ENCODE data around the gene ZNF407. TPM values are rescaled to one million over a fixed set of nuclear protein-coding genes. Genes with fewer than 3 reads are reported as not detected.
A peak's percentile ranks its signal among the peaks of the same experiment; 100 is the strongest.

Gene ZNF407
- total and polyA plus RNA-seq, 7 experiments from 2014 or later = 6.8 to 31.3 (median 27.9) TPM

DNA sequence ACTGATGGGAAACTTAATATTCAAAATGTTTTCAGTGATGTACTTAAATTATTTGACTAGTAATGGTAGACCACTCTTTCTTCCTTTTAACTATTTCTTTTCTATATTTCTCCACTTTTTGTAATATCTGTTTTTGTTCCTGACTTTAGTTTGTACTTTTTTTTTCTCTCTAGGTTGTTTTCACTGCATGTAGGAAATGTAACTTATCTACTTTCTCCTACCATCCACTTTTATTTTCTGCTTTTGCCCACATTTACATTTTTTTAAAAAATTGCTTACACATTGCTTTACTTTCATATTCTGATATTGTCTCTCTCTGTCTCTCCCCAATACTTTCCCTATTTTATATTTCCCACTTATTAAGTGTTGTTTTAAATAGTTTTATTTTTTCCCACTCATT, 47.0 kb downstream of the ZNF407 start:
- Histone ChIP-seq H3K4me3 (ENCODE audit: low read length) (no peak overlapping the region), H3K4me1 (ENCODE audit: control insufficient read depth in 2 of 2, insufficient read depth in 2 of 2, low read length in 2 of 2) (no peaks in the 10 kb centered on the region), H3K36me3 (ENCODE audit: control insufficient read depth in 2 of 3, insufficient read depth in 3 of 3, low read length in 3 of 3) (peaks cover 0 to 8% (median 0%) of the 10 kb centered on the region in 3 experiments), H3K9me3 (ENCODE audit: control insufficient read depth in 2 of 3, low read length in 3 of 3) (no peaks in the 10 kb centered on the region), H3K27me3 (ENCODE audit: control insufficient read depth in 2 of 2, insufficient read depth in 2 of 2, low read length in 2 of 2) (no peaks in the 10 kb centered on the region), H3K27ac (ENCODE audit: low read depth, low read length) (no peak overlapping the region)
- peak overlapping the region in 5 of 9 donors; percentile 4 to 52 (median 14) for H3K27ac Mint-ChIP-seq
- H3K27me3 Mint-ChIP-seq = no peaks in the 10 kb centered on the region
- H3K9me3 Mint-ChIP-seq = peaks cover 0 to 4% (median 0%) of the 10 kb centered on the region in 11 donors
- ChIA-PET CTCF (interaction anchor here (1.7 kb wide), 1 partner anchor 21 kb away, joined by 4 read pairs; no protein-coding TSS in a partner anchor), POLR2A (no interaction called here)
- DNase-seq = no peak
- ATAC-seq = no peak
- H3K4me3 Mint-ChIP-seq = peak overlapping the region in 7 of 10 donors; percentile 0 to 79 (median 62)
- peaks cover 7 to 27% (median 18%) of the 10 kb centered on the region in 7 donors for H3K4me1 Mint-ChIP-seq
- intact Hi-C loops (cut with micrococcal nuclease) = no loop called here
- H3K36me3 Mint-ChIP-seq = peaks cover 0 to 41% (median 23%) of the 10 kb centered on the region in 5 donors

DNA sequence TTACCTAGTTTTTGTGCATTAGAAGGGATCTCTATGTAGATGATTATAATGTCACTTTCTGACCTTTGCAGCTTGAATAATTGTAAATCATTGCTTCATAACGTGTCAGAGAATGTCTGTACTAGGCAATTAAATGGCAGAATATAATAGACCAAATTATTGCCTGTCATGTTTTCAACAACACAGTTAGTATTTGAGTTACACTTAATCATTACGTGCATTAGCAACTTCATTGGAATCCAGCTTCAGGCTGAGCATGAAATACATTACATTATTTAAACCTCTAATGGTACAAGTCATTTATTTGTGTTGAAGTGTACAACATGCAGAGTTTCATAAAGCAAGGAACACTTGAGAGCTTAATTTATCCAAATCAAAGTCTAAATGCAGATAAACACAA, 48.0 kb downstream of the ZNF407 start:
- Mint-ChIP-seq H3K4me1 (peaks cover 7 to 27% (median 18%) of the 10 kb centered on the region in 7 donors), H3K36me3 (peaks cover 0 to 45% (median 23%) of the 10 kb centered on the region in 5 donors), H3K9me3 (peaks cover 0 to 4% (median 0%) of the 10 kb centered on the region in 11 donors), H3K27ac (no peak overlapping the region), H3K4me3 (no peak overlapping the region), H3K27me3 (no peaks in the 10 kb centered on the region)
- ChIA-PET CTCF (interaction anchor here (1.2 kb wide), 1 partner anchor 13 kb away, joined by 3 read pairs; no protein-coding TSS in a partner anchor), POLR2A (interaction anchor here (1.7 kb wide), 1 partner anchor 13 kb away, joined by 7 read pairs; no protein-coding TSS in a partner anchor)
- Histone ChIP-seq H3K4me3 (ENCODE audit: low read length) (no peak overlapping the region), H3K36me3 (ENCODE audit: control insufficient read depth in 2 of 3, insufficient read depth in 3 of 3, low read length in 3 of 3) (peaks cover 0 to 8% (median 0%) of the 10 kb centered on the region in 3 experiments), H3K9me3 (ENCODE audit: control insufficient read depth in 2 of 3, low read length in 3 of 3) (no peaks in the 10 kb centered on the region), H3K4me1 (ENCODE audit: control insufficient read depth in 2 of 2, insufficient read depth in 2 of 2, low read length in 2 of 2) (no peaks in the 10 kb centered on the region), H3K27me3 (ENCODE audit: control insufficient read depth in 2 of 2, insufficient read depth in 2 of 2, low read length in 2 of 2) (no peaks in the 10 kb centered on the region), H3K27ac (ENCODE audit: low read depth, low read length) (no peak overlapping the region)
- intact Hi-C loops (cut with micrococcal nuclease) = no loop called here
- DNase-seq (no peak), ATAC-seq (no peak)

DNA sequence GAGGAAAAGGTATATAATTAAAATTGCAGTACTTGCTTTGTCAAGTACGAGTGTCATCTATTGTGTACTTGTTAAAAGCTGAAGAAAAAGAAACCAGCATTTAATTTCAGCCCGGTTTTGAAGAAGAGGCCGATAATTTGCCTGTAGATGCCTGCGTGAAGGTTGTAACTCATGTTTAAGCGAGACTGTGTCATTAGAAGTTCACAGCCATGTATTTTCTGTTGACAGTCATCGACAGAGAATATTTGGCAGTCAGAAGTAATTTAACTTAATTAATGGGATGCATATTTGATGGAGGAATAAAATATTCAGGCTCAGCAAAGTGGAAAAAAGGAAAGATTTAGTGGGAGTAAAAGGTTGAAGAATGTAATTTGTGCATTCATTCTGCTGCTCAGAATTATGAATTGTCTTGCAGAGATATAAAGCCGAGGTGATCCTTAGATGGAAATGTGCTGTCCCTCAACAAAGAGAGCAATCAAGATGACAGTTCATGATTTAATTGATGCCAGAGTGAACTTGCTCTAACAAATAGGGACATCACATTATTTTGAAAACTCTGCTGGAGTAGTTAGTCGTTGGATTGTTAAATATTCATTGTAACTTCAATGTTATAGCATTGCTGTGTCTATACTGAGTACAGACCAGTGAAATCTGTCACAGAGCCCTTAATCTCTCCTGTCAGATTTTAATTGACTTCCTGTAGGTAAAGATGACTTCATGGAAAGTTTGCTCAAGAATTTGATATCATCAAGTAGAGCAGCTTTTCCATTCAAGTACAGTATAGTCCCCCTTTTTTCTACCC, 53.9 kb downstream of the ZNF407 start:
- H3K9me3 ChIP-seq (ENCODE audit: control insufficient read depth in 2 of 3, low read length in 3 of 3) = no peaks in the 10 kb centered on the region
- Mint-ChIP-seq H3K36me3 (peaks cover 0 to 21% (median 7%) of the 10 kb centered on the region in 5 donors), H3K27me3 (no peaks in the 10 kb centered on the region), H3K27ac (peak overlapping the region in 5 of 9 donors; percentile 10 to 74 (median 41)), H3K9me3 (peaks cover 0 to 4% (median 0%) of the 10 kb centered on the region in 11 donors), H3K4me3 (no peak overlapping the region), H3K4me1 (peaks cover 0 to 17% (median 4%) of the 10 kb centered on the region in 7 donors)
- no peak for DNase-seq
- no peak overlapping the region for H3K27ac ChIP-seq (ENCODE audit: low read depth, low read length)
- no peaks in the 10 kb centered on the region for H3K4me1 ChIP-seq (ENCODE audit: control insufficient read depth in 2 of 2, insufficient read depth in 2 of 2, low read length in 2 of 2)
- intact Hi-C loops (cut with micrococcal nuclease) = loop anchor here (1.0 to 10.0 kb wide), 15 partner anchors 28 to 1698 kb away; partner anchors contain the start of gene PTGR3 (in 1 of the 2)
- no peaks in the 10 kb centered on the region for H3K27me3 ChIP-seq (ENCODE audit: control insufficient read depth in 2 of 2, insufficient read depth in 2 of 2, low read length in 2 of 2)
- peaks cover 0 to 8% (median 0%) of the 10 kb centered on the region in 3 experiments for H3K36me3 ChIP-seq (ENCODE audit: control insufficient read depth in 2 of 3, insufficient read depth in 3 of 3, low read length in 3 of 3)
- ChIA-PET POLR2A (interaction anchor here (0.8 to 1.4 kb wide), 2 partner anchors 53 to 910 kb away, joined by 3 read pairs; no protein-coding TSS in a partner anchor), CTCF (interaction anchor here (0.6 to 1.7 kb wide), 5 partner anchors 11 to 827 kb away, joined by 3 to 12 read pairs (median 4); no protein-coding TSS in a partner anchor)
- no peak for ATAC-seq
- no peak overlapping the region for H3K4me3 ChIP-seq (ENCODE audit: low read length)

DNA sequence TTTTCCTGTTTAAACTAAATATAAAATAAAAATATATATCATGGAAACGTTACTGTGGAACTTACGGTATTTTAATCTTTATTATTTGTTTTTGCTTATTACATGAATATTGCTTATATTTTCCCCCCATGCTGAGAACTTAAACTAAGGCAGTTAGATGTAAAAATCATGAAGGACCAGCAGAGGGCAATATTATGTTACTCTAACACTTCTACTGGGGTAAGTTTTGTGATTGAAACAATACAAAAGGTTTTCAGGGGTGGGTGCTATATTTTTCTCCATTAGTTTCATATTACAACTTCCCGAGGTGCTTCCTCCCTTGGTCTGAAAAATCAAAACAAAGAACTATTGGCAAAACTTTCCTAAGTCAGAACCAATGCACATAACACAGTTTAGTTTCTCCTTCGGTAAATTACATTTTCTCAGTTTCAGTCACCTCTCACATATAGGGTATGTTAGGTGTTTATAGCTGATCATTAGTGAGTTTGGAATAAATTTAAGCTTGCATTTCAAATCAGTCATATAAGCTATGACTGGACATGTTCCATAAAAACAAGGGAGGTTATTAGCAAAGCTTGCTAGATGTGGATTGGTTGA, 54.8 kb downstream of the ZNF407 start:
- H3K9me3 Mint-ChIP-seq = peaks cover 0 to 4% (median 0%) of the 10 kb centered on the region in 11 donors
- Histone ChIP-seq H3K27me3 (ENCODE audit: control insufficient read depth in 2 of 2, insufficient read depth in 2 of 2, low read length in 2 of 2) (no peaks in the 10 kb centered on the region), H3K4me3 (ENCODE audit: low read length) (no peak overlapping the region), H3K4me1 (ENCODE audit: control insufficient read depth in 2 of 2, insufficient read depth in 2 of 2, low read length in 2 of 2) (no peaks in the 10 kb centered on the region), H3K36me3 (ENCODE audit: control insufficient read depth in 2 of 3, insufficient read depth in 3 of 3, low read length in 3 of 3) (peaks cover 0 to 5% (median 0%) of the 10 kb centered on the region in 3 experiments), H3K27ac (ENCODE audit: low read depth, low read length) (no peak overlapping the region), H3K9me3 (ENCODE audit: control insufficient read depth in 2 of 3, low read length in 3 of 3) (no peaks in the 10 kb centered on the region)
- H3K27me3 Mint-ChIP-seq = no peaks in the 10 kb centered on the region
- POLR2A ChIA-PET = interaction anchor here (0.8 to 1.4 kb wide), 2 partner anchors 54 to 911 kb away, joined by 3 read pairs; no protein-coding TSS in a partner anchor
- H3K4me3 Mint-ChIP-seq = no peak overlapping the region
- ATAC-seq = no peak
- peaks cover 0 to 22% (median 9%) of the 10 kb centered on the region in 5 donors for H3K36me3 Mint-ChIP-seq
- intact Hi-C loops (cut with micrococcal nuclease) = loop anchor here (1.0 to 10.0 kb wide), 15 partner anchors 29 to 1697 kb away; partner anchors contain the start of gene PTGR3 (in 1 of the 2)
- peaks cover 0 to 17% (median 5%) of the 10 kb centered on the region in 7 donors for H3K4me1 Mint-ChIP-seq
- DNase-seq = peak in 7 of 9 donors; percentile 7 to 48 (median 36)
- CTCF ChIA-PET = interaction anchor here (0.8 to 1.7 kb wide), 8 partner anchors 12 to 828 kb away, joined by 3 to 12 read pairs (median 4); no protein-coding TSS in a partner anchor
- H3K27ac Mint-ChIP-seq = no peak overlapping the region

DNA sequence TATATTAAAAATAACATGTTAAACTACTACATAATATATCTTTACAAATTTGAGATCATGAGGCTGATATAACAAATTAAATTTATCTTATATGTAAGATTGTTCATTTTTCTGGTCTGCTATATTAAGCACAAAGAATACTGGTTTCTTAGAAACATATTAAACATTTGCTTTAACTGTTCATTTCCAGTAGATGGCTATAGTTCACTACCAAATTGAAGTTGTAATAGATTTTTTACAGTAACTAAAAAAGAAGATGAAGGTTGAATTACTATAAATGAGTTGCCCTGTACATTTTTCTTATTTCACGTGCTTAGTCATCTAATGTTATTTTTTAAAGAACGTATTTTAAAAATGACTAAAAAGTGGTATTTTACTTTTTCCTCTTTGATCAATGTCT, 57.0 kb downstream of the ZNF407 start:
- ATAC-seq (no peak), DNase-seq (no peak)
- no peak overlapping the region for H3K27ac Mint-ChIP-seq
- intact Hi-C loops (cut with micrococcal nuclease) = loop anchor here (5.0 to 10.0 kb wide), 5 partner anchors 240 to 1073 kb away; partner anchors contain the start of gene PTGR3 (in 1 of the 2)
- no peak overlapping the region for H3K27ac ChIP-seq (ENCODE audit: low read depth, low read length)
- no peaks in the 10 kb centered on the region for H3K4me1 ChIP-seq (ENCODE audit: control insufficient read depth in 2 of 2, insufficient read depth in 2 of 2, low read length in 2 of 2)
- H3K36me3 Mint-ChIP-seq = peaks cover 0 to 13% (median 7%) of the 10 kb centered on the region in 5 donors
- no peaks in the 10 kb centered on the region for H3K27me3 ChIP-seq (ENCODE audit: control insufficient read depth in 2 of 2, insufficient read depth in 2 of 2, low read length in 2 of 2)
- no peaks in the 10 kb centered on the region for H3K27me3 Mint-ChIP-seq
- no peak overlapping the region for H3K4me3 Mint-ChIP-seq
- no peaks in the 10 kb centered on the region for H3K9me3 Mint-ChIP-seq
- H3K9me3 ChIP-seq (ENCODE audit: control insufficient read depth in 2 of 3, low read length in 3 of 3) = no peaks in the 10 kb centered on the region
- no peak overlapping the region for H3K4me3 ChIP-seq (ENCODE audit: low read length)
- CTCF ChIA-PET = no interaction called here
- POLR2A ChIA-PET = no interaction called here
- peaks cover 0 to 17% (median 9%) of the 10 kb centered on the region in 7 donors for H3K4me1 Mint-ChIP-seq
- no peaks in the 10 kb centered on the region for H3K36me3 ChIP-seq (ENCODE audit: control insufficient read depth in 2 of 3, insufficient read depth in 3 of 3, low read length in 3 of 3)

DNA sequence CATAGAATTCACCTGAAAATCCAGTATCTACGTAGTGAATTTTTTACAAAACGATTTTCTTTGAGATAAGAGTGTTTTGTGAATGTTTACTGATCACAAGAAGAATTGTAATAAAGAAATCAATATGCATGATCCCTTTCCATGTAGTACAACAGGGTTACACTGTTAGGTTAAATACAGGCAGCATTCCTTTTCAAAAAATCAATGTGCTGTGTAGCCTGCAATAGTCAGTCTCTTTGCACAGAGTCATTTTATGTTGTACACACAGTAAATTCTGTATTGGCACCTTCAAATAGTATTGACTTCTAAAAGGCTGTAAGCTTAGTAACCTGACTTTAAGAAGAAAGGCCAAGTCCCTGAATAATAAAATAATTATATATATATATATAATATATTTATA, 63.3 kb downstream of the ZNF407 start:
- CTCF ChIA-PET = no interaction called here

More for the DNA sequence above, 63.3 kb downstream of the ZNF407 start:
- no peak overlapping the region for H3K27ac Mint-ChIP-seq
- no peak for ATAC-seq
- H3K4me3 ChIP-seq (ENCODE audit: low read length) = no peak overlapping the region
- H3K36me3 ChIP-seq (ENCODE audit: control insufficient read depth in 2 of 3, insufficient read depth in 3 of 3, low read length in 3 of 3) = no peaks in the 10 kb centered on the region
- H3K27ac ChIP-seq (ENCODE audit: low read depth, low read length) = no peak overlapping the region
- intact Hi-C loops (cut with micrococcal nuclease) = no loop called here
- H3K4me1 ChIP-seq (ENCODE audit: control insufficient read depth in 2 of 2, insufficient read depth in 2 of 2, low read length in 2 of 2) = no peaks in the 10 kb centered on the region
- no peaks in the 10 kb centered on the region for H3K9me3 ChIP-seq (ENCODE audit: control insufficient read depth in 2 of 3, low read length in 3 of 3)
- no peaks in the 10 kb centered on the region for H3K27me3 ChIP-seq (ENCODE audit: control insufficient read depth in 2 of 2, insufficient read depth in 2 of 2, low read length in 2 of 2)
- no peak for DNase-seq
- no peak overlapping the region for H3K4me3 Mint-ChIP-seq
- H3K9me3 Mint-ChIP-seq = no peaks in the 10 kb centered on the region
- POLR2A ChIA-PET = no interaction called here
- peaks cover 0 to 11% (median 2%) of the 10 kb centered on the region in 7 donors for H3K4me1 Mint-ChIP-seq
- no peaks in the 10 kb centered on the region for H3K27me3 Mint-ChIP-seq
- H3K36me3 Mint-ChIP-seq = peaks cover 0 to 39% (median 24%) of the 10 kb centered on the region in 5 donors
